Stimulated activated CD4-positive, alpha-beta T cell treated with anti-CD3 and anti-CD28 coated beads, TNF-alpha, amount 100 ng/mL, for 1 hour (primary cell): Measurements from ENCODE around the gene CD300E.
"Not testable (repeated sequence)": the region's sequence is repeated elsewhere in the genome, so short reads cannot be mapped to it uniquely, and the experiment has no call there.

ENCODE experiments used
- DNase-seq, 3 donors: peaks; one replicate each; pipeline ENCODE4 v3.0.0-alpha.2; 2020; ENCODE audit warnings: low read depth in 3 of 3, low spot score in 1 of 3

Gene CD300E

GRCh38 chr17:74599448-74599939 lies 24.0 kb downstream of the CD300E start:
- DNase-seq, result no peak

DNA sequence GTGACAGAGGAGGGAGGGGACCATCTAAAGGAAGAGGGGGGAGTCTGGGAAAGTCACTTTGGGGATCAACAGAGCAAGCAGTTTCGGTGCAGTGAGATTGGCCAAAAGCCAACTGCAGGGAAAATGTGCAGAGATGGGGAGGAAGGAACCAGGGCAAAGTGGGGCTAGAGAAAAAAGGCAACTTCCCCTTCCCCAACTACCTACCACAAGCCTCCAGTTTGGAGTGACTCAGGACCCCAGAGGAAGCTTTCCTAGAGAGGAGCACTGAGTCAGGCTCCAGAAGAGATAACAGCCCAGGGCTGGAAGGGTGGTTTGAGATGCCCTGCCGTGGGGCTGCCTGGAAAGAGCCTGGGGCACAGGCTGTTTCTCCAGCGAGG lies 24.5 kb downstream of the CD300E start:
- DNase-seq, result no peak

- no peak for DNase-seq
Measured at GRCh38 chr17:74598346-74599022, 25.1 kb downstream of the CD300E start.

DNA sequence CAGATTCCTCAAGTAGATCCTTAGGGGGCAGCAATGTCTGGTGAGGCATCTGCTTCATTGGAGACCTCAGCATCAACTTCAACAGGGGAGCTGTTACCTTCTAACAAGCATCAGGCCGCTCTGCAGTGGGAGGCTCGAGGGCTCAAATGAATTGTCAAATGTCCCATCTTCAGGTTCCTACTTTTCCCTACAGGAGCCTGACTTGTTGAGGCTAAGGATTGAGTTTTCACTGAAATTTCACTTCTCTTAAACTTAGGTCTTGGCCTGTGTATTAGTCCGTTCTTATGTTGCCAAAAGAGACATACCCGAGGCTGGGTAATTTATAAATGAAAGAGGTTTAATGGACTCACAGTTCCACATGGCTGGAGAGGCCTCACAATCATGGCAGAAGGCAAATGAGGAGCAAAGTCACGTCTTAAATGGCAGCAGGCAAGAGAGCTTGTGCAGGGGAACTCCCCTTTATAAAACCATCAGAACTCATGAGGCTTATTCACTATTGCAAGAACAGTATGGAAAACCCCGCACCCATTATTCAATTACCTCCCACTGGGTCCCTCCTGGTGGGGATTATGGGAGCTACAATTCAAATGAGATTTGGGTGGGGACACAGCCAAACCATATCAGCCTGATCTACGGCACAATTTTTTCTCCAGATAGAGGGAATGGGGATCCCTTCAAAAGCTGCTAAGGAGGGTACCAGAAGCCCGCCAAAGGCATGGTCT lies 26.3 kb downstream of the CD300E start:
- no peak for DNase-seq

DNA sequence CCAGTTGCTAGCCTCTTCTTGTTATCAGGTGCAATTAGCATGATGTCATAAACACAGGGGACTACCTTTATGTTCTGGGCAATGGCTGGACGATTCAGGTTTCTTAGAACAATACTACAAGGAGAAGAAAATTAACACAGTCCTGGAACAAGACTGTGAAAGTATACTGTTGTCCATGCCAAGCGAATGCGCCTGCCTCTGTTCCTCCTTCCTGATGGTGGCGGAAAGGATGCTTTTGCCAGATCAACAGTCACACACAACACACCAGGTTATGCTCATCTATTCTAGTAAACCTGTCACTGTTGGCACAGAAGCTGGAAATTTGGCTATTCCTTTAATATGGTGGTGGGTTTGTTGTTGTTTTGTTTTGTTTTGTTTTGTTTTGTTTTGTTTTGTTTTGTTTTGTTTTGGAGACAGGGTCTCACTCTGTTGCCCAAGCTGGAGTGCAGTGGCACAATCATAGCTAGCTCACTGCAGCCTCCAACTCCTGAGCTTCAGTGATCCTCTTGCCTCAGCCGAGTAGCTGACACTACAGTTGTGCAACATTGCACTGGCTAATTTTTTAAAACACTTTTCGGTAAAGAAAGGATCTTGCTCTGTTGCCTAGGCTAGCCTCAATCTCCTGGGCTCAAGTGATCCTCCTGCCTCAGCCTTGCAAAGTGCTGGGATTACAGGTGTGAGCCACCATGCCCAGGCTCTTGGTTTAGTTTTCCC lies 28.3 kb downstream of the CD300E start:
- DNase-seq, result no peak

DNA sequence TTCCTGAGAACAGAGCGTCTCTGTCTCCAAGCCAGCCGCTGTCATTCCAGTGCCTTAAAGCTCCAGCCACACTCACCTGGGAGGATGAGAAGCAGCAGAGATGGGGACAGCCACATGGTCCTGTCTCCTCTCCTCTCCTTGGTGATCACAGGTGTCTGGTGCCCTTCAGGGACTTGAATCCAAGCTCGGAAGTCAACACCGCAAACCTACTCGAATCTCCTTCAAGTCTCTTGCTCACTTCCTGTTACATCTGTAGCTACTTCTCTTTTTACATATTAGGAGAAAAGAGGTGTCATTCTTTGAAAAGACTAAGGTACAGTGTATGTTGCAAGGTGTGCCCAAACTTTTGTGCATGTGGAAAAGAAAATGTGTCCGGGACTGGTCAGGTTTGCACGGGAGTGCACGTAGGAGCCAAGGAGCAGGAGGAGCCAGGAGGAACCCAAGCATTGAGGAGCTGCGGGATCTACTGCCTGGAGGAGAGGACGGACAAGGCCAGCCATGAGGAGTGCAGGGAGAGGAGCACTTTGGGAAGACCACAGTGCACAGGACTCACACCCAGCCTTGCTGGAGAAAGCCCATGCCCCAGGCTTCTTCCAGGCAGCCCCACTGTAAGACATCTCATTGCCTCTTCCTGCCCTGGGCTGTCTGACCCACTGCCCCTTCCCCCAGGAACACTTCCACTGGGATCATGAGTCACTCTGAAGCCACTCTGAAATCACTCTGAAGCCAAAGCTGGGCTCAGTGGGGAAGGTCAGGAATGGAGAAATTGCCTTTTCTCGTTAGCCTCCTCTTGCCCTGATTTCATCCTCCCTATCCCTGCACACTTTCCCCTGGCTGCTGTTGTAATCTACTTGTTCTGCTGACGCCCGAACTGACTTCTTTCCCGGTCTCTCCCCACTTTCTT lies 31.2 kb downstream of the CD300E start, which contains the start of gene CD300LD:
Gene CD300LD, minus strand, starts transcription at position 197 of the 904 bp plus-strand sequence. Its CDS starts 81 bp downstream, at position 116.
- no peak for DNase-seq

- DNase-seq, result no peak
Measured at GRCh38 chr17:74591503-74591902, 32.0 kb downstream of the CD300E start.

DNA sequence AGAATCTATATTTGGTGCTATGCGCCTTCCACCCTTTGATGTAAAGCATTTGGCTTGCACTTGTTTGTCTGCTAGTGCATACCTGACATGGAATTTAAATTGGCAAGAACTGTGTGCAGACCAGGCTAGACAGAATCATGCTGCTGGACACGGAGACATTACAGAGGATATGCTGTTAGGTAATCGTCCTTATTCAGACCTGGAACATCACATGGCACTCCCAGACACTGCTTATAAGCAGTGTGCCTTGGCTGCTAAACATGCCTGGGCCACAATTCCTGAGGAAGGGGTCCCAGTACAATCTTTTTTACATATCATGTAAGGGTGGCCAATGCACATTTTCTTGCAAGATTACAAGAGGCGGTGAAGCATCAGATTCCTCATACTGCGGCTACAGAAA lies 37.8 kb downstream of the CD300E start:
- DNase-seq, result no peak

DNA sequence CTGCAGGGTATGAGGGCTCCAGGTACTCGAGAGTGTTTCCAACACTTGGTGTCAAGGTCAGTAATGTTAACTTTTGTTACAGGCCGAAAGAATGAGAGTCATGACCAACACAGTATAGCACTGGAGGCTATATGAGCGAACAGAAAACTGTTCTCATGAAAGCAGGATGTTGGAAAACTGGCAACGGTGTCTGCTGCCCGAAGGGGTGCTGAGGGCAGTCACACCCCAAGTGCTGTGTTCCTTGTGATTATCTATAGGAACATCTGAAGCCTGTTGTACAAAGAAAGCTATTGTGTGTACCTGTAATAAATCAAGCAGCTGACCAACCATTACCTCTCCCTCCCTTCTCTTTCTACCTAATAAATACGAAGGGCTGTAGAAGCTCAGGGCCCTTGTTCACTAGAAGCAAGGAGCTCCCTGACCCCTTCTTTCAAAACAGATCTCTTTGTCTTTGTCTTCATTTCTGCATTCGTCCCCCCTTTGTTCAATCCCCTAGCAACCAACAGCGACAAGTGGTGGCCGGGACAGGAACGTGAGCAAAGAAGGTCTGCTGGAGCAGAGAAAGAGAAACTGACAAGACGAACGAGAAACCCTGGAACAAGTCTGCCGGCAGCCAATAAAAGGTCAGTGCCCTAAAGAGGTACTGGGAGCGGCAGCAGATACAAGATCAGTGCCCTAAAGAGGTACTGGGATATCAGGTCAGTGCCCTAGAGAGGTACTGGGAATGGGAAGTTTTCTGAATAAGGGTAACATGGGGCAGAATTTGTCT lies 39.1 kb downstream of the CD300E start:
- no peak for DNase-seq

DNA sequence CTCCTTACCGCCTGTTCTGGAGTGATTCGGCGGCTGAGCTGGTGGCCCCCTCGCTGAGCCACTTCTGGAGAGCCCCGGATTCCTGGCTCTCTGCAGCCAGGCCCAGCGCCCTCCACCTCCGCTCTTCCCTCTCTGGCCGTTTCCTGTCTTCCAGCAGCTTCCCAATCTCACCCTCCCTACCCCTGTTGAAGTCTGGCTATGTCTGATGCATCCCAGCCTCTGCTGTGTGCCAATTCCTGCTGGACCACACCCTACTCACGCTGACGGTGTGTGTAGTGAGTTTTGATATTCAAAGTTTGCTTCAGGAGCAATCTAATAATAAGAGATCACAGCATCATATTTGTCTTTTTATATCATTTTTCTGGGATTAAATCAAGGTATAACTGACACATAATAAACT lies 40.9 kb downstream of the CD300E start:
- no peak for DNase-seq

GRCh38 chr17:74579900-74580299 lies 43.6 kb downstream of the CD300E start:
- no peak for DNase-seq

- DNase-seq, result no peak
Measured at GRCh38 chr17:74578979-74579378, 44.6 kb downstream of the CD300E start.

- no peak for DNase-seq
Measured at GRCh38 chr17:74574489-74575142, 48.9 kb downstream of the CD300E start.

DNA sequence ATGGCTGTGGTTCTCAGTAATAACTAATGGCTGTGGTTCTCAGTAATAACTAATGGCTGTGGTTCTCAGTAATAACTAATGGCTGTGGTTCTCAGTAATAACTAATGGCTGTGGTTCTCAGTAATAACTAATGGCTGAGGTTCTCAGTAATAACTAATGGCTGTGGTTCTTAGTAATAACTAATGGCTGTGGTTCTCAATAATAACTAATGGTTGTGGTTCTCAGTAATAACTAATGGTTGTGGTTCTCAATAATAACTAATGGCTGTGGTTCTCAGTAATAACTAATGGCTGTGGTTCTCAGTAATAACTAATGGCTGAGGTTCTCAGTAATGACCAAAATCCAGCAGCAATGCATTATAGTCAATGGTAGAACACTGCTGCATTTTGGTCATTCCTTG lies 49.9 kb downstream of the CD300E start:
- not testable (repeated sequence) for DNase-seq

- DNase-seq, result no peak
Measured at GRCh38 chr17:74573169-74573568, 50.4 kb downstream of the CD300E start.

GRCh38 chr17:74571621-74572270 lies 51.8 kb downstream of the CD300E start:
- no peak for DNase-seq

DNA sequence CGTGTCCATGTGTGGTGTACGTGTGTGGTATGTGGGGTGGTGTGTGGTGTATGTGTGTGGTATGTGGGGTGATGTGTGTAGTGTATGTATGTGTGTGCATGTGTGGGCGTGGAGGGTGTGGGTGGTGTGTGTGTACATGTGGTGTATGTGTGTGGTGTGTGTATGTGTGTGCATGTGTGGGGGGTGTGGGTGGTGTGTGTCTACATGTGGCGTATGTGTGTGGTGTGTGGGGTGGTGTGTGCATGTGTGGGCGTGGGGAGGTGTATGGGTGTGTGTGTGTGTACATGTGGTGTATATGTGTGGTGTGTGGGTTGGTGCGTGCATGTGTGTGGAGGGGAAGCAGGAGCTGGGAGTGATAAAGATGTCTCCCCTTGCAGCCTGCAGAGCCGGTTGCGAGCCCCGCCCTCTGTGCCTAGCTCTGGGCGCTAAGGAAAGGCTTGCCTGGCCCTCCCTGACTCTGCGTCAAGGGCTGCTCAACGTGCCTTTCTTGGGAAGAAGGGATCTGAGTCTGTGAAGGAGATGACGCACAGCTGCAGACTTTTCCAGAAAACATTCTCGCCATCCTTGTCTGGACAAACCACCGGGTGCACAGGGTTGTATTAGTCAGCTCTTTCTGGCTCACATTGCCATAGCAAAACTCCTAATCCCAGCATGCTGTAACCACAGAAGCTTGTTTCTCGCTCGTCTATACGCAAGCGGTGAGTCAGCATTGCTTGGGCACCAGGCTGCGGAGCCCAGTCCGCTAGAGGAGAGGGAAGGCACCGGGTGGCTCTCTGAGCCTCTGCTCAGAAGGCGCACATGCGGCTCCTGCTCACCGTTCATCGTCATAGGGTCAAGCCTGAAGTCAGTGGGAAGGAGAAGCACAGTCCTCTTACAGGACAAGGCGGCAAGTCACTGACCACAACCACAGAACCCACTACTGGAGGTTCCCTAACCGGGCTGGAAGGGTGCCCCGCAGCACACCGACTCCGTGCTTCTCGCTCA lies 54.2 kb downstream of the CD300E start:
- no peak for DNase-seq
